Activated CD4-positive, alpha-beta T cell treated with anti-CD3 and anti-CD28 coated beads, Interleukin-2, Interleukin-4, amounts not matched to agents 100 ng/mL and 50 ng/mL, durations not matched to agents 16 hours and 8 hours (primary cell): ENCODE data around the gene KRT13.

Source experiments
- DNase-seq: peaks from one replicate; pipeline ENCODE4 v3.0.0-alpha.2; 2020; ENCODE audit warnings: low spot score

The KRT13 gene

GRCh38 chr17:41494524-41494923, 10.9 kb downstream of the KRT13 start:
- DNase-seq, result no peak

GRCh38 chr17:41492771-41493170, 12.6 kb downstream of the KRT13 start:
- no peak for DNase-seq

- DNase-seq, result no peak
Measured at GRCh38 chr17:41492351-41492750, 13.1 kb downstream of the KRT13 start.

GRCh38 chr17:41491476-41491875, 13.9 kb downstream of the KRT13 start:
- no peak for DNase-seq

GRCh38 chr17:41490000-41490990, 15.1 kb downstream of the KRT13 start:
- no peak for DNase-seq

- no peak for DNase-seq
Measured at GRCh38 chr17:41489531-41489930, 15.9 kb downstream of the KRT13 start, which contains the start of gene KRT36. TSS of gene KRT36 (minus strand) at chr17:41489910. CDS start at chr17:41489864, 46 bp downstream.

- DNase-seq, result peak; percentile 36
Measured at GRCh38 chr17:41486809-41487530, 18.4 kb downstream of the KRT13 start.

GRCh38 chr17:41486316-41486715, 19.1 kb downstream of the KRT13 start:
- DNase-seq, result no peak

GRCh38 chr17:41484920-41485904, 20.2 kb downstream of the KRT13 start:
- no peak for DNase-seq

GRCh38 chr17:41483991-41484826, 21.2 kb downstream of the KRT13 start:
- no peak for DNase-seq

GRCh38 chr17:41483531-41483930, 21.9 kb downstream of the KRT13 start:
- DNase-seq, result no peak

GRCh38 chr17:41481036-41481435, 24.4 kb downstream of the KRT13 start, which contains the start of gene KRT35:
TSS of gene KRT35 (minus strand) at chr17:41481151. CDS start at chr17:41481097, 54 bp downstream.
- DNase-seq, result no peak

- no peak for DNase-seq
Measured at GRCh38 chr17:41480581-41480980, 24.8 kb downstream of the KRT13 start.

- DNase-seq, result no peak
Measured at GRCh38 chr17:41480136-41480535, 25.3 kb downstream of the KRT13 start.

- no peak for DNase-seq
Measured at GRCh38 chr17:41478237-41478636, 27.2 kb downstream of the KRT13 start.

GRCh38 chr17:41476866-41477815, 28.3 kb downstream of the KRT13 start:
- DNase-seq, result no peak

- no peak for DNase-seq
Measured at GRCh38 chr17:41475421-41475820, 30.0 kb downstream of the KRT13 start.

- DNase-seq, result no peak
Measured at GRCh38 chr17:41474863-41475262, 30.5 kb downstream of the KRT13 start.

- DNase-seq, result no peak
Measured at GRCh38 chr17:41468346-41468745, 37.1 kb downstream of the KRT13 start.
